ENCODE data around the gene TMEM151B.

TMEM151B gene

GRCh38 chr6:44257753-44258324 lies 12.4 kb upstream of the TMEM151B start:
- ATAC-seq (replicated peaks; ENCODE audit: extremely low read depth, poor library complexity, severe bottlenecking) (peak; percentile 7), DNase-seq (ENCODE audit: low spot score in 2 of 2) (no peak)
- Mint-ChIP-seq H3K4me3 (peak overlapping the region; percentile 85), H3K27ac (ENCODE audit: low read depth) (peak overlapping the region; percentile 64), H3K4me1 (peaks cover 65% of the 10 kb centered on the region), H3K27me3 (no peaks in the 10 kb centered on the region), H3K36me3 (ENCODE audit: insufficient read depth) (peaks cover 59% of the 10 kb centered on the region), H3K9me3 (no peaks in the 10 kb centered on the region)

GRCh38 chr6:44258325-44258863 lies 11.9 kb upstream of the TMEM151B start:
- Mint-ChIP-seq H3K36me3 (ENCODE audit: insufficient read depth) (peaks cover 57% of the 10 kb centered on the region), H3K27ac (ENCODE audit: low read depth) (peak overlapping the region; percentile 64), H3K9me3 (no peaks in the 10 kb centered on the region), H3K4me3 (peak overlapping the region; percentile 85), H3K27me3 (no peaks in the 10 kb centered on the region), H3K4me1 (peaks cover 65% of the 10 kb centered on the region)
- ATAC-seq (replicated peaks; ENCODE audit: extremely low read depth, poor library complexity, severe bottlenecking) (no peak), DNase-seq (ENCODE audit: low spot score in 2 of 2) (no peak)

- Mint-ChIP-seq H3K27me3 (no peaks in the 10 kb centered on the region), H3K27ac (ENCODE audit: low read depth) (peak overlapping the region; percentile 64), H3K36me3 (ENCODE audit: insufficient read depth) (peaks cover 54% of the 10 kb centered on the region), H3K9me3 (no peaks in the 10 kb centered on the region), H3K4me1 (peaks cover 65% of the 10 kb centered on the region), H3K4me3 (peak overlapping the region; percentile 85)
- ATAC-seq (replicated peaks; ENCODE audit: extremely low read depth, poor library complexity, severe bottlenecking) (no peak), DNase-seq (ENCODE audit: low spot score in 2 of 2) (no peak)
Observed at GRCh38 chr6:44258921-44259320, 11.3 kb upstream of the TMEM151B start.

- no peaks in the 10 kb centered on the region for H3K9me3 Mint-ChIP-seq
- DNase-seq (ENCODE audit: low spot score in 2 of 2): no peak
- peaks cover 50% of the 10 kb centered on the region for H3K36me3 Mint-ChIP-seq (ENCODE audit: insufficient read depth)
- peaks cover 65% of the 10 kb centered on the region for H3K4me1 Mint-ChIP-seq
- no peak overlapping the region for H3K4me3 Mint-ChIP-seq
- H3K27me3 Mint-ChIP-seq: no peaks in the 10 kb centered on the region
- H3K27ac Mint-ChIP-seq (ENCODE audit: low read depth): no peak overlapping the region
- no peak for ATAC-seq (replicated peaks; ENCODE audit: extremely low read depth, poor library complexity, severe bottlenecking)
Observed at GRCh38 chr6:44260011-44260410, 10.2 kb upstream of the TMEM151B start.

DNA sequence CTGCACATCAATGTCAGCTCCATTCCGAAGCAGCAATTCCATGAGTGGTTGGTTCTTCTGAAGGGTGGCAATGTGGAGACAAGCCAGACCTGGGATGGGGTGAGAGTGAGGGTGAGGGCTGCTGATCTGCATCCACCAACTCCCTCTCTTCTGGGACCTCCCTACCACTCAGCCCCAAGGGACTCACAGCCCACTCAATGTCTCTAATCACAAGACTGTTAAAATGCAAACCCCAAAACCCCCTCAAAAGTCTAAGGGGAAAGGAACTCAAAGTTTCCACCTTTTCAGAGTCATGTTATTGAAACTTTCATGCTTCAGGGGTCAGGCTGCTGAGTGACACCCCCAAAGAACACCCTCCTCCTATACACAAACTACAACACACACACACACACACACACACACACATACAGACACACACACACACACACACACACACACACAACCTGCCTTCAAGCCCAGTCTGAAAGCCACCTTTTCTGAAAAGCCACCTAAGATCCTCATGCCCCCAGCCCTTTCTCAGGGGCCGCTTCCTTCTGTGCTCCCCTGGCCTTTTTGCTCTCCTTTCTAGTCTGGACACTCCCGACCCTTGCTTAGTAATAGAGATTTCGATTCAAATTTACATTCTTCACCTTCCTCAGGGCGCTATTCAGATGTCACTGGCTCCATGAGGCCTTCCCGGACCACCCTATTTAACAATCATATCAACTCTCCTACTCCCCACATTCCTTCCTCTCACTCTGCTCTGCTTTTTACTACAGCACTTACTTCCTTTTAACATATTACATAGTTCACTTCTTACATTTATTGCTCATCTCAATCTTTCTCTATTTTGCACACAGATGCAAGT lies 9.6 kb upstream of the TMEM151B start:
- H3K4me3 Mint-ChIP-seq: no peak overlapping the region
- H3K27me3 Mint-ChIP-seq: no peaks in the 10 kb centered on the region
- ATAC-seq (replicated peaks; ENCODE audit: extremely low read depth, poor library complexity, severe bottlenecking): no peak
- H3K9me3 Mint-ChIP-seq: no peaks in the 10 kb centered on the region
- no peak for DNase-seq (ENCODE audit: low spot score in 2 of 2)
- peak overlapping the region; percentile 4 for H3K27ac Mint-ChIP-seq (ENCODE audit: low read depth)
- H3K4me1 Mint-ChIP-seq: peaks cover 59% of the 10 kb centered on the region
- peaks cover 43% of the 10 kb centered on the region for H3K36me3 Mint-ChIP-seq (ENCODE audit: insufficient read depth)

- Mint-ChIP-seq H3K27me3 (no peaks in the 10 kb centered on the region), H3K36me3 (ENCODE audit: insufficient read depth) (peaks cover 37% of the 10 kb centered on the region), H3K4me1 (peaks cover 49% of the 10 kb centered on the region), H3K4me3 (no peak overlapping the region), H3K9me3 (no peaks in the 10 kb centered on the region), H3K27ac (ENCODE audit: low read depth) (peak overlapping the region; percentile 4)
- no peak for DNase-seq (ENCODE audit: low spot score in 2 of 2)
- no peak for ATAC-seq (replicated peaks; ENCODE audit: extremely low read depth, poor library complexity, severe bottlenecking)
Observed at GRCh38 chr6:44261581-44261980, 8.7 kb upstream of the TMEM151B start.

DNA sequence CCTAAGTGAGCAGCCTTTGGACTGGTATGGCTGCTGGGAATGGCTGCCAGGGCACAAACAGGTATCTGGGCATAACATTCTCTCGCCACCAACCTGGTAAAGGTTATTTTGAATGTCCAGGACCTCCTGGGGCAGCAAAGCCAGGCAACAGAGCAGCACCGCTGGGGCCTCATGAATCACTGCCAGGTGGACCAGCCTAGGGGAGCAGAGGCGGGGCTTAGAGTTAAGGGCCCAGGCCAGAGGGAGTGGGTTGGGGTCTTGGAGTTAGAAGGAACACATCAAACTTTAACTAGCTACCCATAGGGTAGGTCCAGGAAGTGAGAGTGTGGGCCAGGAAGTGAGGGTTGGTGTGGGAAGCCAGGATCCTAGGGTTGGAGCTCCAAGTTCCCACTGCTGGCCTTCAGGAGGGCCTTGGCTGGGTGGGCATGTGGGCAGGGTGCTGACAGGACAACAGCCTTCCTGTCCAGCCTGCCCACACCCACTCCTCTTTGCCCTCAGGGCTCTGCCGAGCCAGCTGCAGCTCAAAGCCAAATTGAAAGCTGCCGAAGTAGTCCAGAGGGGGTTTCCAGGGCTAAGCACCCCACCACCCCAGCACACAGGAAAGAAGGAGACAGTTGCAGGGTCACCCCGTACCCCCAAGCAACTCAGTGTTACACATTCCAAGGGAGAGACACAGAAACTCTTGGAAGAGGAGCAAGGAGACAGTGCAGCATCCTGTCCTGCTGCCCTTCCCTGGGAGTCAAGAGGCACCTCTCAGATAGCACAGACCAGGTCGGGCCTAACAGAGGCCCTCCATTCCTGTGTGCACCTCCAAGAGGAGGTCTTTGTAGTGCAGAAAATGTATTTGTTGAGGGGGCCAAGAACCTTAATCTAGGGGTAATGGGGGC lies 7.5 kb upstream of the TMEM151B start:
- peaks cover 33% of the 10 kb centered on the region for H3K36me3 Mint-ChIP-seq (ENCODE audit: insufficient read depth)
- H3K4me3 Mint-ChIP-seq: peak overlapping the region; percentile 94
- DNase-seq (ENCODE audit: low spot score in 2 of 2): no peak
- H3K9me3 Mint-ChIP-seq: no peaks in the 10 kb centered on the region
- H3K4me1 Mint-ChIP-seq: peaks cover 45% of the 10 kb centered on the region
- no peak for ATAC-seq (replicated peaks; ENCODE audit: extremely low read depth, poor library complexity, severe bottlenecking)
- no peaks in the 10 kb centered on the region for H3K27me3 Mint-ChIP-seq
- peak overlapping the region; percentile 98 for H3K27ac Mint-ChIP-seq (ENCODE audit: low read depth)

DNA sequence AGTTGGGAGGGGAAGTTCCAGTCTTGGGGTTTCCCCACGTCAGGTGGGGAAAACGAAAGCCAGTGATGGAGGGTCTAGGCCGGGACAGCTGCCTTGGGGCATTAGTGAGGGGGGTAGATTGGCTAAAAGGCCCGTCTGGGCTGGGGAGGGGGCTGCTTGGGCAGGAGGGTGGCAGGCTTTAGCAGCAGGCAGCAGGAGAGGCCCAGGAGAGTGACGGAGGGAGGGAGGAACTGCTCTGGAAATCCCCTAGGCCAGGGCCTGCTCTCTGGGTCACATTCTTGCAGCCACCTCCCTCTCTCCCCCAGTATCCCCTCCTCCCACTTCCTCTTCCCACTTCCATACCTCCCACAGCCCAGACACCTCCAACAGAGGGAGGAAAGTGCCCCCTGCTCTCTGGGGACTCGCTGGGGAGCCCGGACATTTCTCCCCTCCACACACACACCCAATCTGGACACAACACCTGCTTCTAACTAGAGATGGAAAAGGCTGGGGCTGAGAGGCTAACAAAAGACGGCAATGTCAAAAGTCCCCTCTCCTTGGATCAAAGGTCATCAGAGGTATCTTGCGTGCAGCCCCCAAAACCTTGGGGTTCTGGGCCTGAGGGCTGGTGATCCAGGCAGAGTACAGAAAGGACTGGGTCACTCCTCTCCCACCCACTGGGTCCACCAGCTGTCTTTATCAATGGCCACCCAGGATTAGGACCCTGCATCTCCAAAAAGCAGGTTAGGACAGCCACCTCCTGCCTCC lies 6.7 kb upstream of the TMEM151B start:
- ATAC-seq (replicated peaks; ENCODE audit: extremely low read depth, poor library complexity, severe bottlenecking) (peak; percentile 12), DNase-seq (ENCODE audit: low spot score in 2 of 2) (no peak)
- peak overlapping the region; percentile 94 for H3K4me3 Mint-ChIP-seq
- peaks cover 30% of the 10 kb centered on the region for H3K36me3 Mint-ChIP-seq (ENCODE audit: insufficient read depth)
- H3K9me3 Mint-ChIP-seq: no peaks in the 10 kb centered on the region
- H3K27me3 Mint-ChIP-seq: peaks cover 2% of the 10 kb centered on the region
- H3K27ac Mint-ChIP-seq (ENCODE audit: low read depth): peak overlapping the region; percentile 98
- peaks cover 36% of the 10 kb centered on the region for H3K4me1 Mint-ChIP-seq

DNA sequence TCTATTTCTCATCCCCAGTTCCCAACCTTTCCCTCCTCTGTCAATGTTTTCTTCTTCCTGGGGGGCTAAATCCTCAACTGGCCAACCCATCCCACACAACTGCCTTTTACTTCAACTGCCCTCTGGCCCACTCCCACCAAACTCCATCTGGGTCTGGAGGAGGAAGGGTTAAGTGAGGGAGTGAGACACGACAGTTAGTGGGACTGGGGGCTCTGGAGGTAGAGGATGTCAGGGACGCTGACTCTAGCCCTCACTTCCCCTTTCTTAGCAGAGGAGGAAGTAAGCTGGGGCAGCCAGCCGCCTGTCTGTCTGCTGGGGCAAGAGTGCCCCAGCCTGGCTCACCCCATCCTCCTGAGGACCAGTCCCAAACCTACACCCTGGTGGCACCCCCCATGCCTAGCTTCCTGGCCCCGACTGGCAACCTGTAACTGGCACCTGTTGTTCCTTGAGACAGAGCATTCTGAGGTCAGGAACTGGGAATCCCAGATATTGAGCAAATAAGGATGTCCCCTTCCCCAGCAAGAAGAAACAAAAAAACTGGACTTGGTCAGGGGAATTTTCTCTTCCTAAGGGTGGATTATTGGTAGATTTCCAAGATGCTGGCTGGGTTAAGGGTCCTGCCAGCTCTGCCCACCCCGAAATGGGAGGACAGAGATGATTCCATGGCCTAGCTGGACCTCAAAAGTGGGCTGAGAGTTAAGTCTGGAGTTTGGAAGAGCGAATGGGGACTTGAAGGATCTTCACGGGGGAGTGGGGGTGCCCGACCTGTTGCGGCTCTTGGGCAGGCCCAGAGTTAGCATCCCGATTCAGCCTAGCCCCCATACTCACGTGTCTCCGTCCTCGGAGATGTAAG lies 5.9 kb upstream of the TMEM151B start:
- ATAC-seq (replicated peaks; ENCODE audit: extremely low read depth, poor library complexity, severe bottlenecking) (peak; percentile 35), DNase-seq (ENCODE audit: low spot score in 2 of 2) (peak in 1 of 2 donors; percentile 36)
- no peaks in the 10 kb centered on the region for H3K9me3 Mint-ChIP-seq
- H3K27ac Mint-ChIP-seq (ENCODE audit: low read depth): peak overlapping the region; percentile 98
- peaks cover 10% of the 10 kb centered on the region for H3K27me3 Mint-ChIP-seq
- H3K4me3 Mint-ChIP-seq: peak overlapping the region; percentile 94
- peaks cover 36% of the 10 kb centered on the region for H3K4me1 Mint-ChIP-seq
- H3K36me3 Mint-ChIP-seq (ENCODE audit: insufficient read depth): peaks cover 30% of the 10 kb centered on the region

DNA sequence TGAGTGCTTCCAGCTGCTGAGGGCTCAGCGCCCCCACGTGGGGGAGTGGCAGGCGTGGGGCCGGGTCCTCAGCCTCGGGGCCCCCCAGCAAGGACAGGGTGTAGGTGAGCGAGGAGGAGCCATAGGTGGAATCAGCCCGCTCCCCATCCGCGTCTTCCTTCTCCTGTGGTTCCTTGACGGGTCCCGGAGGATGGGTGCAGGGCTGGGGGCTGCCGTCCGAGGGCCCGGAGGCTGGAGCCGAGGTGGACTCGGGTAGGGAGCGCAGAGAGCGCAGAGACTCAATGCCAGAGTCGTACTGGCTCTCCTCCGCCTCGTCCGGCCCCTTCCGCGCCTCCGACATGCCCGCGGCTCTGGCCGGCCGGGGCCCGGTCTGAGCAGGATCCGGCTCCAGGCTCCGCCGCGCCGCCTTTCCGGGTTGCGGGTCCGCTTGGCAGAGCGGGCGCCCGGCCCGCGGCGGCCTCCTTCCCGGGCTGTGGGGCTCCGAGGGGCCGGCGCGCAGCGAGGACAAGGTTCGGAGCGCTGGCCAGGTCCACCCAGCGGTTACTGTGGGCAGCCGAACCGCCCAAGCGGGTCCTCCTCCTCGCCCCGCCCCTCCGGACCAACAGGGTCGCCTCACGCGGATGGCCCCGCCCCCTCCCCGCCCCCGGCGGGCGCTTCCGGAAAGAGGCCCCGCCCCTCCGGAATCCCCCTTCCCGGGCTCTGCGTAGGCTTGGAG lies 5.1 kb upstream of the TMEM151B start, which contains the start of gene NFKBIE:
Gene NFKBIE (minus strand): TSS at position 545 of the 715 bp plus-strand sequence. CDS start 205 bp downstream, at position 340.
- Mint-ChIP-seq H3K36me3 (ENCODE audit: insufficient read depth) (peaks cover 28% of the 10 kb centered on the region), H3K27ac (ENCODE audit: low read depth) (peak within 1 kb of the TSS; percentile 98), H3K9me3 (no peaks in the 10 kb centered on the region), H3K4me1 (peaks cover 40% of the 10 kb centered on the region), H3K27me3 (peaks cover 18% of the 10 kb centered on the region), H3K4me3 (peak within 1 kb of the TSS; percentile 94)
- DNase-seq (ENCODE audit: low spot score in 2 of 2) (peak; percentile 92), ATAC-seq (replicated peaks; ENCODE audit: extremely low read depth, poor library complexity, severe bottlenecking) (peak; percentile 50)
